K562 (cell line): ENCODE data around the gene BANP. TPM values are rescaled to one million over a fixed set of nuclear protein-coding genes. Genes with fewer than 3 reads are reported as not detected.
"Not testable (repeated sequence)": the region's sequence is repeated elsewhere in the genome, so short reads cannot be mapped to it uniquely, and the experiment has no call there.

ENCODE experiments used
- ATAC-seq: fragments of 200-7000 bp; cut with Tn5 transposase; 3 replicates; pipeline ENCODE4 v1.9.1; 2020; ENCODE audit warnings: moderate library complexity
- BruUV-seq: library from RNA; stranded (reverse); fragments of 400-500 nt; replicated peaks from 2 replicates; lab custom pipeline; 2021; lab: Mats Ljungman, UMichigan
- CTCF ChIA-PET: fragments of 300-600 bp; formaldehyde crosslinking; extraction: SDS; loops from one replicate; lab custom pipeline; 2021; ENCODE audit warnings: low intra/inter-chr PET ratio; lab: Yijun Ruan, JAX
- POLR2A ChIA-PET: fragments of 300-600, 350-650 bp; sonication (Branson Sonifier 250); formaldehyde crosslinking; extraction: SDS; loops from one replicate; lab custom pipeline; 2021; ENCODE audit warnings: antibody characterized with exemption, inconsistent platforms; lab: Yijun Ruan, JAX
- DNase-seq, 4 experiments: peaks; one replicate each; pipeline versions ENCODE4 v3.0.0 to v3.0.0-alpha.2; 2011 to 2018; ENCODE audit warnings: low spot score in 3 of 4, mixed read lengths in 3 of 4; ENCODE audit errors: extremely low read depth in 1 of 4
- FAIRE-seq: peaks from 2 replicates; lab custom pipeline; 2011; peaks lifted over from hg19 to GRCh38; lab: Jason Lieb, UNC
- H2AFZ ChIP-seq: 2 replicates; pipeline ENCODE4 v1.6.0; 2011; ENCODE audit warnings: low read depth, low read length, control low read depth, inconsistent platforms
- H3K27ac ChIP-seq: fragments of 200-600 bp; 3 replicates; pipeline ENCODE4 v1.8.0; 2011; ENCODE audit warnings: low read depth, mild to moderate bottlenecking, control low read depth, inconsistent platforms, low read length, moderate library complexity, mixed read lengths; ENCODE audit errors: extremely low read depth
- H3K27me3 ChIP-seq, 2 experiments: fragments of 300-600 bp in 1 of 2; 2 replicates in 1 of 2; 3 replicates in 1 of 2; pipeline versions ENCODE4 v1.6.0 to v1.8.0; 2011; ENCODE audit warnings: inconsistent platforms in 2 of 2, low read length in 2 of 2, mild to moderate bottlenecking in 1 of 2, mixed read lengths in 1 of 2, moderate library complexity in 1 of 2; ENCODE audit not compliant: control insufficient read depth in 2 of 2, insufficient read depth in 2 of 2
- H3K36me3 ChIP-seq: fragments of 300-600 bp; 3 replicates; pipeline ENCODE4 v1.8.0; 2011; ENCODE audit warnings: mild to moderate bottlenecking, low read length, inconsistent platforms; ENCODE audit not compliant: control insufficient read depth, insufficient read depth
- H3K4me1 ChIP-seq, 2 experiments: fragments of 200-600 bp in 1 of 2; replicated peaks in 1 of 2; 2 replicates in 1 of 2; 3 replicates in 1 of 2; pipeline versions ENCODE4 v1.5.1 to v1.8.0; 2011; ENCODE audit warnings: inconsistent platforms in 2 of 2, low read length in 2 of 2, mild to moderate bottlenecking in 1 of 2, mixed read lengths in 1 of 2, moderate library complexity in 1 of 2; ENCODE audit not compliant: control insufficient read depth in 2 of 2, insufficient read depth in 2 of 2
- H3K4me2 ChIP-seq: 2 replicates; pipeline ENCODE4 v1.6.1; 2011; ENCODE audit warnings: low read length, control low read depth, inconsistent platforms, mixed read lengths; ENCODE audit not compliant: insufficient read depth
- H3K4me3 ChIP-seq: fragments of 200-600 bp; sonication (generic), shearing (Covaris generic); 2 replicates; pipeline ENCODE4 v1.5.1; 2016; ENCODE audit warnings: control low read depth, inconsistent platforms
- H3K79me2 ChIP-seq: fragments of 200-600 bp; 3 replicates; pipeline ENCODE4 v1.8.0; 2011; ENCODE audit warnings: low read length, inconsistent platforms; ENCODE audit not compliant: control insufficient read depth, insufficient read depth
- H3K9ac ChIP-seq, 2 experiments: 2 replicates each; pipeline versions ENCODE4 v1.6.0 to v1.6.1; 2011; ENCODE audit warnings: low read depth in 2 of 2, low read length in 2 of 2, control low read depth in 1 of 2, inconsistent platforms in 1 of 2, mild to moderate bottlenecking in 1 of 2, mixed read lengths in 1 of 2; ENCODE audit not compliant: insufficient read depth in 1 of 2
- H3K9me1 ChIP-seq: one replicate; pipeline ENCODE4 v1.6.0; 2011; ENCODE audit warnings: inconsistent platforms, mild to moderate bottlenecking, low read length, moderate library complexity; ENCODE audit not compliant: control insufficient read depth, insufficient read depth
- H3K9me3 ChIP-seq: replicated peaks from 2 replicates; pipeline ENCODE4 v1.5.1; 2011; ENCODE audit warnings: low read depth, low read length, inconsistent platforms; ENCODE audit not compliant: control insufficient read depth, insufficient read depth
- H4K20me1 ChIP-seq: replicated peaks from 2 replicates; pipeline ENCODE4 v1.6.1; 2011; ENCODE audit warnings: low read length, inconsistent platforms, mixed read lengths; ENCODE audit not compliant: control insufficient read depth, insufficient read depth
- SPI1 ChIP-seq: IDR thresholded peaks from 2 replicates; pipeline ENCODE4 v1.6.1; 2011; ENCODE audit warnings: low read depth, low read length, control low read depth, borderline replicate concordance
- WGBS: fragments of 100-300 bp; shearing (Covaris generic); methylation state at CpG from one replicate; pipeline ENCODE4 v1.1.6; 2016; ENCODE audit warnings: low coverage, mixed read lengths; ENCODE audit not compliant: insufficient coverage; ENCODE audit errors: missing lambda C conversion rate; 5-methylcytosine and 5-hydroxymethylcytosine counted together
- in situ Hi-C: fragments of 300-500 bp; cut with MboI; formaldehyde crosslinking; loops from 4 replicates; pipeline ENCODE4 v1.15.0; 2018; ENCODE audit warnings: inconsistent platforms, mixed read lengths
- intact Hi-C: fragments of 100-400 bp; cut with micrococcal nuclease; formaldehyde crosslinking; loops from 2 replicates; pipeline ENCODE4 v1.14.2; 2022
- polyA plus RNA-seq, 8 experiments: library from polyadenylated mRNA; depleted of rRNA in 4 of 8; stranded (reverse) in 5 of 8; unstranded in 3 of 8; fragments of >200 nt; fragmentation: Nextera tagmentation in 2 of 8; fragmentation: Illumina TruSeq in 1 of 8; extraction: Ambion mirVana in 2 of 8; extraction: Trizol in 1 of 8; gene quantifications; 2 replicates each; pipeline versions ENCODE4 v1.2.1 to v1.2.3, GENCODE V29; 2011 to 2014; ENCODE audit warnings: inconsistent platforms in 1 of 8, missing spikeins in 1 of 8
- total RNA-seq, 7 experiments: library from RNA; depleted of rRNA in 6 of 7; stranded (reverse); fragments of >200 nt in 6 of 7; fragmentation: Illumina TruSeq in 2 of 7; extraction: Trizol in 2 of 7; gene quantifications; 2 replicates each; pipeline versions ENCODE4 v1.2.1 to v1.2.3, GENCODE V29; 2011 to 2021; ENCODE audit warnings: low replicate concordance in 1 of 7

The BANP gene
- total and polyA plus RNA-seq, 9 of the 15 experiments (the other 6 are each of a cell fraction or from before 2014, with no cell fraction given), result 4.6 to 22.1 (median 15.6) TPM

DNA sequence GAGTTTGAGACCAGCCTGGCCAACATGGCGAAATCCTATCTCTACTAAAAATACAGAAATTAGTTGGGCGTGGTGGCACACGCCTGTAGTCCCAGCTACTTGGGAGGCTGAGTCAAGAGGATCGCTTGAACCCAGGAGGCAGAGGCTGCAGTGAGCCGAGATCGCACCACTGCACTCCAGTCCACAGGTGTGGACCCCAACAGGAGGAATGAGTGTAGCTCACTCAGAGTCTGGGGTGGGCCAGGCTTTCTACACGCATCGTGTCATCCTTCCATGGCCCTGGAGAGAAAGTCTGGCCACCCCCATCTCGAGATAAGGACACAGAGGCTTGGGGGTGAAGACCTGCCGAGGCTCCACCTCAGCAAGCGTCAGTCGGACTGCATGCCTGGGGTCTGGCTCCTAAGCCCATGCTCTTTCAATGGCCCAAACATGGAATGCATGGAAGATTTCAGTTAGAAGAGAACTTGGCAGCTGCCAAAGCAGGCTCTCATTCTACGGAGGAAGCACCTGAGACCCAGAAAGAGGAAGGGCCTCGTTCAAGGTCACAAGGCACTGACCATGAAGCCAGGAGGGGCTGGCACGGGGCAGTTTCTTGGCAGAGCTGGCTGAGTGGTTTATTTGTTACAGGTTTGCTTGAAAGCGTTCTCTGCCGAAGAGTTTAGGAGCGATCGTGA is 16.3 kb upstream of the BANP start:
- peak; percentile 35 for FAIRE-seq
- BruUV-seq, H3K4me3 ChIP-seq, CTCF ChIA-PET, H3K79me2 ChIP-seq, DNase-seq, H3K9me1 ChIP-seq, intact Hi-C loops, ATAC-seq, H3K4me2 ChIP-seq, H3K36me3 ChIP-seq, H2AFZ ChIP-seq, H3K27ac ChIP-seq, H3K4me1 ChIP-seq, in situ Hi-C loops, H3K9me3 ChIP-seq, H4K20me1 ChIP-seq, POLR2A ChIA-PET: not testable (repeated sequence)
- Histone ChIP-seq H3K9ac (peak overlapping the region in 1 of 2 experiments; percentile 35; a peak in 2 of 4 replicates), H3K27me3 (peaks cover 14 to 44% of the 10 kb centered on the region in 2 experiments; a peak in 4 of 5 replicates)
- WGBS, result 25% methylated on average over 16 of the region's 19 CpGs
- peak; percentile 27; the same call in 1 of the 2 replicates for TF ChIP-seq SPI1

GRCh38 chr16:87936016-87936374 is 15.2 kb upstream of the BANP start:
- H3K9ac ChIP-seq, H3K9me3 ChIP-seq, H3K4me2 ChIP-seq, intact Hi-C loops, in situ Hi-C loops, ATAC-seq, DNase-seq, H3K79me2 ChIP-seq, H3K4me1 ChIP-seq, CTCF ChIA-PET, H3K27ac ChIP-seq, BruUV-seq, H3K36me3 ChIP-seq, POLR2A ChIA-PET, FAIRE-seq, H3K9me1 ChIP-seq, H2AFZ ChIP-seq, H3K4me3 ChIP-seq, H4K20me1 ChIP-seq: not testable (repeated sequence)
- H3K27me3 ChIP-seq, result peaks cover 9 to 38% of the 10 kb centered on the region in 2 experiments; a peak in 4 of 5 replicates
- 6% methylated on average over 8 of the region's 14 CpGs for WGBS
